RWPE2 (cell line): ENCODE measurements around the gene KCNJ14.

Experiments used
- ATAC-seq: fragments of 200-7000 bp; cut with Tn5 transposase; 3 replicates; pipeline ENCODE4 v1.9.1; 2021; ENCODE audit warnings: low read depth
- DNase-seq: peaks from one replicate; pipeline ENCODE4 v3.0.0-alpha.2; 2020; ENCODE audit warnings: low spot score
- H3K27ac ChIP-seq: fragments of 450-650 bp; 2 replicates; pipeline ENCODE4 v1.5.1; 2017; ENCODE audit warnings: mild to moderate bottlenecking; ENCODE audit not compliant: poor library complexity, severe bottlenecking
- H3K27me3 ChIP-seq: fragments of 250-450 bp; sonication (Bioruptor Pico); 2 replicates; pipeline ENCODE4 v1.5.1; 2021; ENCODE audit warnings: mild to moderate bottlenecking, moderate library complexity; ENCODE audit not compliant: insufficient read depth, poor library complexity, severe bottlenecking
- H3K36me3 ChIP-seq: fragments of 250-450 bp; sonication (Bioruptor Pico); 2 replicates; pipeline ENCODE4 v1.5.1; 2020; ENCODE audit warnings: low read depth, mild to moderate bottlenecking, moderate library complexity
- H3K4me1 ChIP-seq: fragments of 250-450 bp; sonication (Bioruptor Pico); 2 replicates; pipeline ENCODE4 v1.5.1; 2021; ENCODE audit warnings: mild to moderate bottlenecking, moderate library complexity; ENCODE audit not compliant: insufficient read depth, poor library complexity, severe bottlenecking
- H3K4me3 ChIP-seq: fragments of 250-450 bp; sonication (Bioruptor Pico); 2 replicates; pipeline ENCODE4 v1.5.1; 2021; ENCODE audit warnings: mild to moderate bottlenecking, moderate library complexity; ENCODE audit not compliant: severe bottlenecking
- H3K9me3 ChIP-seq: fragments of 250-450 bp; sonication (Bioruptor Pico); 2 replicates; pipeline ENCODE4 v1.5.1; 2021; ENCODE audit warnings: mild to moderate bottlenecking, moderate library complexity; ENCODE audit not compliant: severe bottlenecking
- CTCF ChIP-seq: fragments of 450-650 bp; IDR thresholded peaks from one replicate; pipeline ENCODE4 v1.5.1; 2017; ENCODE audit warnings: mild to moderate bottlenecking, moderate library complexity; ENCODE audit not compliant: poor library complexity, severe bottlenecking

The KCNJ14 gene

GRCh38 chr19:48445256-48445605, 10.1 kb upstream of the KCNJ14 start:
- H3K27ac ChIP-seq = peak overlapping the region; percentile 56
- peaks cover 6% of the 10 kb centered on the region for H3K4me1 ChIP-seq
- TF ChIP-seq CTCF = peak; percentile 82
- no peaks in the 10 kb centered on the region for H3K9me3 ChIP-seq
- peaks cover 30% of the 10 kb centered on the region for H3K36me3 ChIP-seq
- peak; percentile 79 for ATAC-seq
- no peak for DNase-seq
- H3K27me3 ChIP-seq = peaks cover 12% of the 10 kb centered on the region
- H3K4me3 ChIP-seq = peak overlapping the region; percentile 84

- H3K4me3 ChIP-seq = peak within 1 kb of the TSS; percentile 84
- peaks cover 36% of the 10 kb centered on the region for H3K36me3 ChIP-seq
- DNase-seq (peak; percentile 96), ATAC-seq (peak; percentile 85)
- peaks cover 6% of the 10 kb centered on the region for H3K4me1 ChIP-seq
- H3K27ac ChIP-seq = peak within 1 kb of the TSS; percentile 56
- peak; percentile 58 for TF ChIP-seq CTCF
- no peaks in the 10 kb centered on the region for H3K9me3 ChIP-seq
- H3K27me3 ChIP-seq = peaks cover 12% of the 10 kb centered on the region
Measured at GRCh38 chr19:48445606-48446481, 9.5 kb upstream of the KCNJ14 start, which contains the start of gene GRWD1. GRWD1 (plus strand) TSS chr19:48445983; CDS start chr19:48446006, 23 bp downstream.

- ATAC-seq (no peak), DNase-seq (no peak)
- peaks cover 6% of the 10 kb centered on the region for H3K4me1 ChIP-seq
- H3K27me3 ChIP-seq = peaks cover 12% of the 10 kb centered on the region
- peak overlapping the region; percentile 56 for H3K27ac ChIP-seq
- no peaks in the 10 kb centered on the region for H3K9me3 ChIP-seq
- H3K36me3 ChIP-seq = peaks cover 44% of the 10 kb centered on the region
- TF ChIP-seq CTCF = no peak
- peak overlapping the region; percentile 84 for H3K4me3 ChIP-seq
Measured at GRCh38 chr19:48446579-48446978, 8.8 kb upstream of the KCNJ14 start.

- H3K9me3 ChIP-seq = no peaks in the 10 kb centered on the region
- DNase-seq = no peak
- no peak overlapping the region for H3K27ac ChIP-seq
- H3K4me1 ChIP-seq = peaks cover 6% of the 10 kb centered on the region
- H3K36me3 ChIP-seq = peaks cover 62% of the 10 kb centered on the region
- ATAC-seq = no peak
- H3K4me3 ChIP-seq = no peak overlapping the region
- peaks cover 10% of the 10 kb centered on the region for H3K27me3 ChIP-seq
- TF ChIP-seq CTCF = no peak
Measured at GRCh38 chr19:48448563-48448962, 6.8 kb upstream of the KCNJ14 start.

GRCh38 chr19:48450441-48450840, 4.9 kb upstream of the KCNJ14 start:
- DNase-seq = no peak
- no peak for ATAC-seq
- peaks cover 67% of the 10 kb centered on the region for H3K36me3 ChIP-seq
- no peak overlapping the region for H3K4me3 ChIP-seq
- no peak for TF ChIP-seq CTCF
- H3K27me3 ChIP-seq = no peaks in the 10 kb centered on the region
- no peaks in the 10 kb centered on the region for H3K4me1 ChIP-seq
- no peak overlapping the region for H3K27ac ChIP-seq
- H3K9me3 ChIP-seq = no peaks in the 10 kb centered on the region
